Uterus (tissue), 4 donors: Measurements from ENCODE around the gene NPAS2. TPM values are rescaled to one million over a fixed set of nuclear protein-coding genes. Genes with fewer than 3 reads are reported as not detected.
A peak's percentile ranks its signal among the peaks of the same experiment; 100 is the strongest.

Experiments
- DNase-seq, 2 donors: peaks; one replicate each; pipeline ENCODE4 v3.0.0-alpha.2; 2019 to 2020
- H3K27ac ChIP-seq, 2 donors: fragments of 200-600 bp; sonication (generic); 1 replicate in 1 of 2; 2 replicates in 1 of 2; pipeline ENCODE4 v1.5.1; 2016 to 2018
- H3K27me3 ChIP-seq, 2 donors: fragments of 200-600 bp; sonication (generic); one replicate each; pipeline ENCODE4 v1.5.1; 2018 to 2019; ENCODE audit warnings: control low read depth in 1 of 2
- H3K36me3 ChIP-seq, 2 donors: fragments of 200-600 bp; sonication (generic); one replicate each; pipeline ENCODE4 v1.5.1; 2019; ENCODE audit warnings: control low read depth in 1 of 2
- H3K4me1 ChIP-seq, 2 donors: fragments of 200-600 bp; sonication (generic); one replicate each; pipeline ENCODE4 v1.5.1; 2018 to 2019; ENCODE audit warnings: control low read depth in 1 of 2
- H3K4me3 ChIP-seq, 2 donors: fragments of 200-600 bp; sonication (generic); 1 replicate in 1 of 2; 2 replicates in 1 of 2; pipeline ENCODE4 v1.5.1; 2018 to 2019; ENCODE audit warnings: mild to moderate bottlenecking in 1 of 2
- H3K9me3 ChIP-seq, 2 donors: fragments of 200-600 bp; sonication (generic); one replicate each; pipeline ENCODE4 v1.5.1; 2019; ENCODE audit warnings: control low read depth in 1 of 2
- POLR2A ChIP-seq, 2 donors: fragments of 450-650 bp; IDR thresholded peaks; one replicate each; pipeline ENCODE4 v1.6.1; 2016; ENCODE audit warnings: antibody characterized with exemption in 2 of 2, mild to moderate bottlenecking in 1 of 2, moderate library complexity in 1 of 2
- intact Hi-C: fragments of 100-400 bp; cut with DNase I; formaldehyde crosslinking; loops from one replicate; pipeline ENCODE4 v1.15.1; 2023; ENCODE audit warnings: low total_unique reads
- total RNA-seq, 4 donors: library from RNA; depleted of rRNA in 3 of 4; stranded (reverse); fragments of >200 nt in 3 of 4; gene quantifications; one replicate each; pipeline versions ENCODE4 v1.1.0 to v1.2.4, GENCODE V29; 2014 to 2023
- TF ChIP-seq, protein P1 (sequence below), 4 experiments: fragments of 200-600 bp in 2 of 4; fragments of 450-650 bp in 2 of 4; sonication (generic) in 2 of 4; IDR thresholded peaks; one replicate each; pipeline ENCODE4 v1.5.1; 2016 to 2019; ENCODE audit warnings: antibody characterized with exemption in 4 of 4, mild to moderate bottlenecking in 2 of 4, moderate library complexity in 1 of 4
- donor health status: DM: yes; HTN: yes; CAD: no.

Gene NPAS2
- total RNA-seq, 4 donors from 2014 or later, result 5.6 to 66.5 (median 24.9) TPM

DNA sequence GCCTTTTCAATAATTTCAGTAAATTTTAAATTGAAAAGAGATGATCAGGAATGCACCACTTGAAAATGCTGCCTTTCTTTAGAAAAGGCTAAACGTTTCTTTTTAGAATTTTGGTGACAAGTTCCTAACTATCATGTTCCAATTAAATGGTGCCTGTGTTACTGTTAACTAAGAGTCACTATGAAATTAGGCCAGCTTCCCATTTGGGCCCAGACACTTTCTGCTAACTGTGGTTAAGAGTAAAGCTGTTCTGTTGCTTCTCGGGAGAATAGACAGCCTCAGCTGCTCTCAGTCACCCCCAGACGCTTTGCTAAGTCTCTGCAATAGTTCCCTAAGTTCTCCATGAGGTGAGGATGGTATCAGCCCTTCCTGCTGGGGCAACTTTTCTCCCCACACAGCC lies 90.2 kb downstream of the NPAS2 start:
- no peak overlapping the region for H3K27ac ChIP-seq
- TF ChIP-seq POLR2A (IDR thresholded peaks at IDR 0.05), result no peak
- TF ChIP-seq, protein P1, sequence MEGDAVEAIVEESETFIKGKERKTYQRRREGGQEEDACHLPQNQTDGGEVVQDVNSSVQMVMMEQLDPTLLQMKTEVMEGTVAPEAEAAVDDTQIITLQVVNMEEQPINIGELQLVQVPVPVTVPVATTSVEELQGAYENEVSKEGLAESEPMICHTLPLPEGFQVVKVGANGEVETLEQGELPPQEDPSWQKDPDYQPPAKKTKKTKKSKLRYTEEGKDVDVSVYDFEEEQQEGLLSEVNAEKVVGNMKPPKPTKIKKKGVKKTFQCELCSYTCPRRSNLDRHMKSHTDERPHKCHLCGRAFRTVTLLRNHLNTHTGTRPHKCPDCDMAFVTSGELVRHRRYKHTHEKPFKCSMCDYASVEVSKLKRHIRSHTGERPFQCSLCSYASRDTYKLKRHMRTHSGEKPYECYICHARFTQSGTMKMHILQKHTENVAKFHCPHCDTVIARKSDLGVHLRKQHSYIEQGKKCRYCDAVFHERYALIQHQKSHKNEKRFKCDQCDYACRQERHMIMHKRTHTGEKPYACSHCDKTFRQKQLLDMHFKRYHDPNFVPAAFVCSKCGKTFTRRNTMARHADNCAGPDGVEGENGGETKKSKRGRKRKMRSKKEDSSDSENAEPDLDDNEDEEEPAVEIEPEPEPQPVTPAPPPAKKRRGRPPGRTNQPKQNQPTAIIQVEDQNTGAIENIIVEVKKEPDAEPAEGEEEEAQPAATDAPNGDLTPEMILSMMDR (IDR thresholded peaks at IDR 0.05), result no peak

DNA sequence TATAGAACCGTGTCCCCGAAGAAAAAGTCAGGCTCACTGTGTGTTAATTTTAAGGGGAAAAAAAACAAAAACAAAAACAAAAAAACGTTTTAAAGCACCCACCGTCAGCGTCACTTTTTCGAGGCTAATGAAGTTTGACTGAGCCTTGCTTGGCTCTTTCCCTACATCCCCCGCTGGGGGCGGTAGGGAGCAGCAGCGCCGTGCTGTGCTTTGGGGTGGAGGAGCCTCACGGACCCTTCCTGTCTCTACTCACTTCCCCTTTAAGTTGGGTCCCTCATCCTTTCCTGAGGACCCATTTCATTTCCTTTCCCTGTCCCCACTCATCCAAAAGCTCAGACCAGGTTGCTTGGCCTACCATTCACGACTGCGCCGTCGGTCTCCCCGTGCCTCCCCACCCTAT lies 99.4 kb downstream of the NPAS2 start:
- no peak for TF ChIP-seq POLR2A (IDR thresholded peaks at IDR 0.05)
- TF ChIP-seq, protein P1 (IDR thresholded peaks at IDR 0.05), result no peak
- H3K36me3 ChIP-seq, result no peaks in the 10 kb centered on the region
- no peak for DNase-seq
- intact Hi-C loops, result no loop called here
- H3K9me3 ChIP-seq, result no peaks in the 10 kb centered on the region
- H3K27ac ChIP-seq, result no peak overlapping the region
- no peaks in the 10 kb centered on the region for H3K4me1 ChIP-seq
- H3K4me3 ChIP-seq, result no peak overlapping the region
- no peaks in the 10 kb centered on the region for H3K27me3 ChIP-seq

More for the DNA sequence above, 90.2 kb downstream of the NPAS2 start:
- Histone ChIP-seq H3K4me3 (no peak overlapping the region), H3K9me3 (no peaks in the 10 kb centered on the region), H3K4me1 (no peaks in the 10 kb centered on the region), H3K36me3 (no peaks in the 10 kb centered on the region), H3K27me3 (no peaks in the 10 kb centered on the region)
- DNase-seq, result no peak
- intact Hi-C loops, result no loop called here

DNA sequence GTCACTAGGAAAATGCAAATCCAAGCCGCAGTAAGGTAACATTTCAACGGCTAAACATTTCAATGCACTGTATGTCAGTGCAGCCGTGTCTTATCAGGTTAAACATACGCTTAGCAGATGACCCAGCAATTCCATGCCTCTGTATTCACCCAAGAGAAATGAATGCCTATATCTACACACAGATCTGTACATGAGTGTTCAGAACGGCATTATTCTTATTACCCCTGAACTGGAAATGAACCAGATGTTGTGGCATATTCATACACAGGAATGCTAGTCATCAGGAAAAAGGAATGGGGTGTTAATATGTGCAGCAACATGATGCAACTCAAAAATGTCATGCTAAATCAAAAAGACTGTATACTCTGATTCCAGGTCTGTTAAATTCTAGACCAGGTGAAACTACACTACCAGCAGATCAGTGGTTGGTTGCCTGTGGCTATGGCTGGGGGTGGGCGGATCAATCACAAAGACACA lies 101.8 kb downstream of the NPAS2 start:
- TF ChIP-seq POLR2A (IDR thresholded peaks at IDR 0.05), result no peak
- TF ChIP-seq, protein P1 (IDR thresholded peaks at IDR 0.05), result no peak
- no peaks in the 10 kb centered on the region for H3K4me1 ChIP-seq
- intact Hi-C loops, result no loop called here

DNA sequence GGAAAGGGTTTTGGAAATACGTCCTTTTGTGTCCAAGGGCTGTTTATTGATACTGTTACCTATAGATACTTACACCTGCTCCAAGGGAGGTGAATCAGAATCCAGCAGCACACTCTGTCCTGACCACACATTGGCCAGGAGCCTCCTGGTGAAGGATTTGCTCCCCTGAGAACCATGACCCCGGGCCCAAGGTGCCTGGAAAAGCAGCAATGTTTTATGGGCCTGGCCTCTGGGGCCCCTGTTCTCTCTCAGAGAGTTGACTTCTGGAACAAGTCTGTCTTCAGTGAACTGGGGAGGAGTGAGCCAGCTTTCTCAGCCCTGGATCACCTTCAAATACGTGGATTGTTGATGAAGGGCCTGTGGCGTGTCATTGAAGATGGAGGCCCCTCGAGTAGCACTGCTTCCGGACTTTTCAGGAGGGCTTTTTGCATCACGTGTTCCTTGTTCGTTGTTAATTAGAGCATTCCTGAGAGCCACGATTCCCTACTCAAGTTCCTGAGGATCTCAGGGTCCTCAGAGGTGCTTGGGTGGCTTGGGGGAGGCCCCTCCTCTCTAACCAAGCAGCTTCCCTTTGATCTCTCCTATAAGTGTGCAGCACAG lies 103.6 kb downstream of the NPAS2 start:
- TF ChIP-seq, protein P1 (IDR thresholded peaks at IDR 0.05), result no peak
- TF ChIP-seq POLR2A (IDR thresholded peaks at IDR 0.05), result no peak
- Histone ChIP-seq H3K27ac (peak overlapping the region in 1 of 2 donors; percentile 80), H3K36me3 (no peaks in the 10 kb centered on the region), H3K4me3 (no peak overlapping the region), H3K9me3 (no peaks in the 10 kb centered on the region), H3K4me1 (no peaks in the 10 kb centered on the region), H3K27me3 (no peaks in the 10 kb centered on the region)
- no peak for DNase-seq
- intact Hi-C loops, result no loop called here

More for the DNA sequence above, 101.8 kb downstream of the NPAS2 start:
- Histone ChIP-seq H3K36me3 (no peaks in the 10 kb centered on the region), H3K4me3 (no peak overlapping the region), H3K27me3 (no peaks in the 10 kb centered on the region), H3K27ac (no peak overlapping the region), H3K9me3 (no peaks in the 10 kb centered on the region)
- no peak for DNase-seq

DNA sequence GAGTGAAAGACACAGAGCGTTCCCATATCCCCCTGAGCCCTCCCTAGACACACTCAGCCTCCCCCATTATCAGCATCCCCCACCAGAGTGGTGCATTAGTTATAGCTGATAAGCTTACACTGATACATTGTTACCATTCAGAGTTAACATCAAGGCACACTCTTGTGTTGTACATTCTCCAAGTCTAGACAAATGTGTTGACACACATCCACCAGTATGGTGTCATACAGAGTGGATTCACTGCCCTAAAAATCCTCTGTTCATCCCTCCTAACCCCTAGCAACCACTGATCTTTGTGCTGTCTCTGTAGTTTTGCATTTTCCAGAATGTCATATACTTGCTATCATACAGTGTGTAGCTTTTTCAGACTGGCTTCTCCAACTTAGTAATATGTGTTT lies 104.2 kb downstream of the NPAS2 start:
- Histone ChIP-seq H3K27ac (peak overlapping the region; percentile 71 to 80), H3K9me3 (no peaks in the 10 kb centered on the region), H3K27me3 (no peaks in the 10 kb centered on the region), H3K36me3 (no peaks in the 10 kb centered on the region), H3K4me3 (no peak overlapping the region), H3K4me1 (no peaks in the 10 kb centered on the region)
- TF ChIP-seq, protein P1 (IDR thresholded peaks at IDR 0.05), result no peak
- no peak for TF ChIP-seq POLR2A (IDR thresholded peaks at IDR 0.05)
- intact Hi-C loops, result no loop called here
- no peak for DNase-seq
